ENCODE data around the gene TNFRSF6B.

GRCh38 chr20:63680427-63680826 lies 16.0 kb upstream of the TNFRSF6B start:
- TF ChIP-seq POLR2A (IDR thresholded peaks at IDR 0.05; ENCODE audit: low read length) (no peak), GATA1 (IDR thresholded peaks at IDR 0.05; ENCODE audit: low read depth, low read length) (no peak)

Data from erythroblast (primary cell).